Gastroesophageal sphincter (tissue), 4 donors: ENCODE data around the gene PRKAG2. TPM values are rescaled to one million over a fixed set of nuclear protein-coding genes. Genes with fewer than 3 reads are reported as not detected.

Experiments
- ATAC-seq: fragments of 150-250 bp; one replicate; pipeline ENCODE4 v1.9.1; 2016; ENCODE audit warnings: mild to moderate bottlenecking, moderate library complexity
- H3K27ac ChIP-seq, 4 donors: fragments of 200-600 bp; sonication (generic) in 3 of 4; 1 replicate in 3 of 4; 2 replicates in 1 of 4; pipeline ENCODE4 v1.5.1; 2016 to 2019
- H3K27me3 ChIP-seq: fragments of 200-600 bp; sonication (generic); one replicate; pipeline ENCODE4 v1.5.1; 2019
- H3K36me3 ChIP-seq, 2 donors: fragments of 200-600 bp; sonication (generic); one replicate each; pipeline ENCODE4 v1.5.1; 2019; ENCODE audit warnings: control low read depth in 1 of 2
- H3K4me1 ChIP-seq, 3 donors: fragments of 200-600 bp; sonication (generic); 1 replicate in 2 of 3; 2 replicates in 1 of 3; pipeline ENCODE4 v1.5.1; 2016 to 2019; ENCODE audit warnings: control low read depth in 2 of 3
- H3K4me3 ChIP-seq, 2 donors: fragments of 200-600 bp; sonication (generic); one replicate each; pipeline ENCODE4 v1.5.1; 2019; ENCODE audit warnings: mild to moderate bottlenecking in 1 of 2, moderate library complexity in 1 of 2
- H3K9me3 ChIP-seq, 3 donors: fragments of 200-600 bp; sonication (generic); one replicate each; pipeline ENCODE4 v1.5.1; 2017 to 2019; ENCODE audit warnings: control low read depth in 2 of 3
- CTCF ChIP-seq, 4 experiments: fragments of 200-600 bp in 2 of 4; fragments of 450-650 bp in 2 of 4; sonication (generic) in 1 of 4; IDR thresholded peaks; one replicate each; pipeline ENCODE4 v1.5.1; 2017 to 2019; ENCODE audit warnings: antibody characterized with exemption in 4 of 4, mild to moderate bottlenecking in 2 of 4, moderate library complexity in 2 of 4
- EP300 ChIP-seq: sonication (generic); formaldehyde crosslinking; IDR thresholded peaks from one replicate; pipeline ENCODE4 v1.6.1; 2017; ENCODE audit warnings: antibody characterized with exemption, mild to moderate bottlenecking
- POLR2A ChIP-seq, 2 donors: fragments of 450-650 bp; IDR thresholded peaks; one replicate each; pipeline ENCODE4 v1.6.1; 2017; ENCODE audit warnings: antibody characterized with exemption in 2 of 2, mild to moderate bottlenecking in 2 of 2, moderate library complexity in 1 of 2
- POLR2AphosphoS5 ChIP-seq: sonication (generic); formaldehyde crosslinking; IDR thresholded peaks from one replicate; pipeline ENCODE4 v1.6.1; 2017; ENCODE audit warnings: antibody characterized with exemption
- WGBS, 2 donors: methylation state at CpG; one replicate each; pipeline ENCODE4 v1.1.5; 2018; ENCODE audit warnings: low coverage in 1 of 2; 5-methylcytosine and 5-hydroxymethylcytosine counted together
- total RNA-seq, 4 donors: library from RNA; depleted of rRNA; stranded (reverse); fragments of >200 nt; gene quantifications; one replicate each; pipeline ENCODE4 v1.1.0, GENCODE V29; 2016

The PRKAG2 gene
- total RNA-seq, 4 donors from 2014 or later: 48.9 to 89.0 (median 75.7) TPM

GRCh38 chr7:151868396-151869108, 8.4 kb downstream of the PRKAG2 start:
- ATAC-seq: peak; percentile 29
- peak overlapping the region in 3 of 4 donors; percentile 69 to 71 (median 69) for H3K27ac ChIP-seq
- peaks cover 0 to 37% (median 9%) of the 10 kb centered on the region in 3 donors for H3K4me1 ChIP-seq
- H3K4me3 ChIP-seq: peak overlapping the region in 1 of 2 donors; percentile 20
- 32 to 51% methylated on average over 9 to 18 of the region's 23 CpGs for WGBS, 2 donors
- TF ChIP-seq POLR2AphosphoS5: no peak
- no peak for TF ChIP-seq EP300
- no peak for TF ChIP-seq POLR2A (IDR thresholded peaks at IDR 0.05)
- no peak for TF ChIP-seq CTCF (IDR thresholded peaks at IDR 0.05)
- H3K9me3 ChIP-seq: no peaks in the 10 kb centered on the region
- H3K36me3 ChIP-seq: no peaks in the 10 kb centered on the region
- H3K27me3 ChIP-seq: no peaks in the 10 kb centered on the region

GRCh38 chr7:151867912-151868311, 9.0 kb downstream of the PRKAG2 start:
- ATAC-seq: no peak
- Histone ChIP-seq H3K4me1 (peaks cover 0 to 37% (median 9%) of the 10 kb centered on the region in 3 donors), H3K36me3 (no peaks in the 10 kb centered on the region), H3K9me3 (no peaks in the 10 kb centered on the region), H3K27ac (peak overlapping the region in 3 of 4 donors; percentile 69 to 71 (median 69)), H3K4me3 (peak overlapping the region in 1 of 2 donors; percentile 20), H3K27me3 (no peaks in the 10 kb centered on the region)
- TF ChIP-seq POLR2A (IDR thresholded peaks at IDR 0.05) (no peak), CTCF (IDR thresholded peaks at IDR 0.05) (no peak), EP300 (no peak)
- no CpG with 5 or more reads among the region's 6 CpGs for WGBS, 2 donors

- no peaks in the 10 kb centered on the region for H3K27me3 ChIP-seq
- no peaks in the 10 kb centered on the region for H3K9me3 ChIP-seq
- peak overlapping the region in 1 of 4 donors; percentile 71 for H3K27ac ChIP-seq
- peaks cover 0 to 37% (median 9%) of the 10 kb centered on the region in 3 donors for H3K4me1 ChIP-seq
- no peak overlapping the region for H3K4me3 ChIP-seq
- ATAC-seq: no peak
- no peak for TF ChIP-seq POLR2AphosphoS5
- TF ChIP-seq POLR2A (IDR thresholded peaks at IDR 0.05): no peak
- no peak for TF ChIP-seq EP300
- TF ChIP-seq CTCF (IDR thresholded peaks at IDR 0.05): no peak
- WGBS, 2 donors: 87% methylated on average over 9 of the region's 18 CpGs; no CpG with 5 or more reads in 1 of the 2 donors
- H3K36me3 ChIP-seq: no peaks in the 10 kb centered on the region
Observed at GRCh38 chr7:151866761-151867655, 9.9 kb downstream of the PRKAG2 start.

GRCh38 chr7:151866028-151866427, 10.9 kb downstream of the PRKAG2 start:
- 83% methylated on average over 7 of the region's 7 CpGs; no CpG with 5 or more reads in 1 of the 2 donors for WGBS, 2 donors
- Histone ChIP-seq H3K27ac (no peak overlapping the region), H3K27me3 (no peaks in the 10 kb centered on the region), H3K9me3 (no peaks in the 10 kb centered on the region), H3K36me3 (no peaks in the 10 kb centered on the region), H3K4me3 (no peak overlapping the region), H3K4me1 (peaks cover 0 to 37% (median 9%) of the 10 kb centered on the region in 3 donors)
- TF ChIP-seq POLR2AphosphoS5 (no peak), EP300 (no peak)
- ATAC-seq: no peak

GRCh38 chr7:151865070-151865670, 11.7 kb downstream of the PRKAG2 start:
- no peaks in the 10 kb centered on the region for H3K27me3 ChIP-seq
- H3K9me3 ChIP-seq: no peaks in the 10 kb centered on the region
- H3K4me1 ChIP-seq: peaks cover 0 to 28% (median 9%) of the 10 kb centered on the region in 3 donors
- no peaks in the 10 kb centered on the region for H3K36me3 ChIP-seq
- 77 to 100% methylated on average over 3 to 4 of the region's 16 CpGs for WGBS, 2 donors
- ATAC-seq: no peak
- TF ChIP-seq POLR2A (IDR thresholded peaks at IDR 0.05): no peak
- no peak for TF ChIP-seq CTCF (IDR thresholded peaks at IDR 0.05)
- no peak for TF ChIP-seq EP300
- TF ChIP-seq POLR2AphosphoS5: no peak
- H3K4me3 ChIP-seq: no peak overlapping the region
- H3K27ac ChIP-seq: no peak overlapping the region
